Measurements from ENCODE around the gene MAP1LC3B2.

The MAP1LC3B2 gene

GRCh38 chr12:116619246-116619645 lies 60.1 kb downstream of the MAP1LC3B2 start:
- TF ChIP-seq CTCF (IDR thresholded peaks at IDR 0.05; ENCODE audit: low read depth, low read length) = no peak
- DNase-seq (ENCODE audit: low read depth in 2 of 2) = no peak
- no peak overlapping the region for H3K4me3 ChIP-seq (replicated peaks in 1 of 2; ENCODE audit: low read depth in 2 of 2, low read length in 2 of 2)

GRCh38 chr12:116620124-116620491 lies 60.9 kb downstream of the MAP1LC3B2 start:
- TF ChIP-seq CTCF (IDR thresholded peaks at IDR 0.05; ENCODE audit: low read depth, low read length) = no peak
- DNase-seq (ENCODE audit: low read depth in 2 of 2) = no peak
- no peak overlapping the region for H3K4me3 ChIP-seq (replicated peaks in 1 of 2; ENCODE audit: low read depth in 2 of 2, low read length in 2 of 2)

GRCh38 chr12:116620492-116621191 lies 61.5 kb downstream of the MAP1LC3B2 start:
- no peak for DNase-seq (ENCODE audit: low read depth in 2 of 2)

GRCh38 chr12:116621194-116621593 lies 62.0 kb downstream of the MAP1LC3B2 start:
- no peak overlapping the region for H3K4me3 ChIP-seq (replicated peaks in 1 of 2; ENCODE audit: low read depth in 2 of 2, low read length in 2 of 2)
- TF ChIP-seq CTCF (IDR thresholded peaks at IDR 0.05; ENCODE audit: low read depth, low read length) = no peak
- DNase-seq (ENCODE audit: low read depth in 2 of 2) = no peak

More at GRCh38 chr12:116620492-116621191, 61.5 kb downstream of the MAP1LC3B2 start:
- no peak for TF ChIP-seq CTCF (IDR thresholded peaks at IDR 0.05; ENCODE audit: low read depth, low read length)
- no peak overlapping the region for H3K4me3 ChIP-seq (replicated peaks in 1 of 2; ENCODE audit: low read depth in 2 of 2, low read length in 2 of 2)

- no peak for DNase-seq (ENCODE audit: low read depth in 2 of 2)
- no peak for TF ChIP-seq CTCF (IDR thresholded peaks at IDR 0.05; ENCODE audit: low read depth, low read length)
- no peak overlapping the region for H3K4me3 ChIP-seq (replicated peaks in 1 of 2; ENCODE audit: low read depth in 2 of 2, low read length in 2 of 2)
Measured at GRCh38 chr12:116624516-116624915, 65.3 kb downstream of the MAP1LC3B2 start.

GRCh38 chr12:116626153-116626552 lies 67.0 kb downstream of the MAP1LC3B2 start:
- no peak overlapping the region for H3K4me3 ChIP-seq (replicated peaks in 1 of 2; ENCODE audit: low read depth in 2 of 2, low read length in 2 of 2)
- no peak for TF ChIP-seq CTCF (IDR thresholded peaks at IDR 0.05; ENCODE audit: low read depth, low read length)
- DNase-seq (ENCODE audit: low read depth in 2 of 2) = no peak

All from cardiac fibroblast (primary cell).